ENCODE measurements around the gene PNMA3.
"Not testable (repeated sequence)": the region's sequence is repeated elsewhere in the genome, so short reads cannot be mapped to it uniquely, and the experiment has no call there.

DNA sequence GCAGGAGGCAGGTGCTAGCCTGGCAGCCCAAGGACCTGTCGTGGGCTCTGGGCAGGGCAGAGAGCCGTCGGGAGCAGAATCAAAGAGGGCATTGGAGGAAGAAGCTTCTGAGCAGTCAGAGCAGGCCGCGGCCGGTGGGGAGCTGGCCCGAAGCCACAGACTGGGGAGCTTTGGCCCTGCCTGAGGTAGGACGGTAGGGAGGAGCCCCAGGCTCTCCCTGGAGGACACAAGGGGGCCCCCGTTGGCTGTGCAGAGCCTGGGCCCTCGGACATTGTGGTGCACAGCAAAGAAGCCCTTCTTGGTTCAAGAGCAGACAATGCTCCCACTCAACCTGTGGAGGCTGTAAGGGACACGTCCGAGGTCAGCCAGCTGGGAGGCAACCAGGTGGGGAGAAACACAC, 10.1 kb downstream of the PNMA3 start:
- not testable (repeated sequence) for TF ChIP-seq EZH2phosphoT487 (IDR thresholded peaks at IDR 0.05)
- TF ChIP-seq, protein P1, sequence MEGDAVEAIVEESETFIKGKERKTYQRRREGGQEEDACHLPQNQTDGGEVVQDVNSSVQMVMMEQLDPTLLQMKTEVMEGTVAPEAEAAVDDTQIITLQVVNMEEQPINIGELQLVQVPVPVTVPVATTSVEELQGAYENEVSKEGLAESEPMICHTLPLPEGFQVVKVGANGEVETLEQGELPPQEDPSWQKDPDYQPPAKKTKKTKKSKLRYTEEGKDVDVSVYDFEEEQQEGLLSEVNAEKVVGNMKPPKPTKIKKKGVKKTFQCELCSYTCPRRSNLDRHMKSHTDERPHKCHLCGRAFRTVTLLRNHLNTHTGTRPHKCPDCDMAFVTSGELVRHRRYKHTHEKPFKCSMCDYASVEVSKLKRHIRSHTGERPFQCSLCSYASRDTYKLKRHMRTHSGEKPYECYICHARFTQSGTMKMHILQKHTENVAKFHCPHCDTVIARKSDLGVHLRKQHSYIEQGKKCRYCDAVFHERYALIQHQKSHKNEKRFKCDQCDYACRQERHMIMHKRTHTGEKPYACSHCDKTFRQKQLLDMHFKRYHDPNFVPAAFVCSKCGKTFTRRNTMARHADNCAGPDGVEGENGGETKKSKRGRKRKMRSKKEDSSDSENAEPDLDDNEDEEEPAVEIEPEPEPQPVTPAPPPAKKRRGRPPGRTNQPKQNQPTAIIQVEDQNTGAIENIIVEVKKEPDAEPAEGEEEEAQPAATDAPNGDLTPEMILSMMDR (IDR thresholded peaks at IDR 0.05): not testable (repeated sequence)

Measured in neural progenitor cell (in vitro differentiated cells).